Activated T-cell treated with anti-CD3 and anti-CD28 coated beads, Interleukin-2, amount 50 U/mL, for 24 hours (primary cell): Measurements from ENCODE around the gene ZNF282.

Source experiments
- DNase-seq: peaks from one replicate; pipeline ENCODE4 v3.0.0-alpha.2; 2020
- H3K27ac Mint-ChIP-seq: 2 replicates; pipeline ENCODE4 v1.8.0; 2020; ENCODE audit warnings: mild to moderate bottlenecking, mixed read lengths
- H3K27me3 Mint-ChIP-seq: 2 replicates; pipeline ENCODE4 v1.8.0; 2020; ENCODE audit warnings: mixed read lengths
- H3K36me3 Mint-ChIP-seq: 2 replicates; pipeline ENCODE4 v1.8.0; 2020; ENCODE audit warnings: low read depth, mixed read lengths
- H3K4me1 Mint-ChIP-seq: 2 replicates; pipeline ENCODE4 v1.8.0; 2020; ENCODE audit warnings: low read depth, mixed read lengths
- H3K4me3 Mint-ChIP-seq: 2 replicates; pipeline ENCODE4 v1.8.0; 2020; ENCODE audit warnings: mild to moderate bottlenecking, moderate library complexity, mixed read lengths
- H3K9me3 Mint-ChIP-seq: 2 replicates; pipeline ENCODE4 v1.8.0; 2020; ENCODE audit warnings: mixed read lengths

ZNF282 gene

DNA sequence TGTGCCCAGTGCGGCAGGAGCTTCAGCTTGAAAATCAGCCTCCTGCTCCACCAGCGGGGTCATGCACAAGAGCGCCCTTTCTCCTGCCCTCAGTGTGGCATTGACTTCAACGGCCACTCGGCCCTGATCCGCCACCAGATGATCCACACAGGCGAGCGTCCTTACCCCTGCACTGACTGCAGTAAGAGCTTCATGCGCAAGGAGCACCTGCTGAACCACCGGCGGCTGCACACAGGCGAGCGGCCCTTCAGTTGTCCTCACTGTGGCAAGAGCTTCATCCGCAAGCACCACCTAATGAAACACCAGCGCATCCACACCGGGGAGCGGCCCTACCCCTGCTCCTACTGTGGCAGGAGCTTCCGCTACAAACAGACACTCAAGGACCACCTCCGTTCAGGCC, 16.1 kb upstream of the ZNF282 start:
- H3K9me3 Mint-ChIP-seq: no peaks in the 10 kb centered on the region

DNA sequence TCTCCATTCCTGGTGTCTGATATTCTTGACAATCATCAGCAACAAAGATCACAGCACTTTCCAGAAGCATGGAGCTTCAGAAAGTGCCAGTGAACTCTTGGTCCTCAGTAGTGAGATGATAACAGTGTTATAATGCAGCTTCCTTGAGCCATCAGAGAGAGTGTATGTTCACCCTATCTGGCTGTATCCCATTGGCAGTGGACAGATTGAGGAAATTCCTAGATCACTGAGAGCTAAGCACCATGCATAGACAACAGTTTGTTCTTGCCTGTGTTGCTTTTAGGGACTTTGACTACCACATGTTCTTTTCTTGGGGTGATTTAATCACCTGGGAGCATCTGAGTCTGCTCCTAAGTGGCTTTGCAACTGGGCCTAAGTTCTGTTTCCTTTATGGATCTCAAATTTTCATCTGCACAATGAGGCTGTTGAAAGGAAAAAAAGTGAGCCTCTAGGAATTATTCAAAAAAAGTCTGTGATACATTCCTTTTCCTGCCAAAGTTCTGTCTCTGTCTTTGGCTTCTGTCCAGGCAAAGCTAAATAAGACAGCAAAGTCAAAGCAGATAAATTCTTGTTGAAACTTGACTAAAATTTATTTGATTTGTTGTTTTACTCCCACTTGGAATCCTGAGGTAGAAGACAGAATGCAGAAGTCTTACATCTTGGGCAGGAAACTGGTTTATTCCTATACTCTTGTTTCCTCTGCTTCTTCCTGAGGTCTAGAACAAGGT, 14.5 kb upstream of the ZNF282 start:
- peaks cover 81% of the 10 kb centered on the region for H3K36me3 Mint-ChIP-seq
- no peaks in the 10 kb centered on the region for H3K9me3 Mint-ChIP-seq
- no peaks in the 10 kb centered on the region for H3K4me1 Mint-ChIP-seq
- no peaks in the 10 kb centered on the region for H3K27me3 Mint-ChIP-seq
- H3K27ac Mint-ChIP-seq: peak overlapping the region; percentile 41
- no peak for DNase-seq
- H3K4me3 Mint-ChIP-seq: no peak overlapping the region

More for the DNA sequence above, 16.1 kb upstream of the ZNF282 start:
- Mint-ChIP-seq H3K36me3 (peaks cover 94% of the 10 kb centered on the region), H3K4me3 (no peak overlapping the region), H3K27me3 (no peaks in the 10 kb centered on the region), H3K4me1 (no peaks in the 10 kb centered on the region), H3K27ac (peak overlapping the region; percentile 16)
- no peak for DNase-seq

DNA sequence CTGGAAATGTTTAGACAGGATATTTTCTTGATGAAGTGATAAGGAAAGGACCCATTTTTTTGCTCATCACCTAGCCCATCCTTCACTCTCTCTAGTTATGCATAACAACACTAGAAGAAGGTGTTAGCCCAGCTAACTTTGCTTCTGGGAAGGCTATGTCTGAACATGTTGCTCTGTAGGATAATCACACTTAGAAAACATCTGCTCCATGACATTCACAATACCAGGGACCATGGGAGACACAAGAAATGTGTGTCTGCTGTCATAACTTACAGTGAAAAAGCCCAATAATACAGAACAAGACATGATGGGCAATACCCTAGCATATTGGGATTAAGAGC, 13.9 kb upstream of the ZNF282 start:
- Mint-ChIP-seq H3K27ac (peak overlapping the region; percentile 41), H3K27me3 (no peaks in the 10 kb centered on the region), H3K4me1 (no peaks in the 10 kb centered on the region), H3K36me3 (peaks cover 76% of the 10 kb centered on the region), H3K9me3 (no peaks in the 10 kb centered on the region), H3K4me3 (no peak overlapping the region)
- no peak for DNase-seq

DNA sequence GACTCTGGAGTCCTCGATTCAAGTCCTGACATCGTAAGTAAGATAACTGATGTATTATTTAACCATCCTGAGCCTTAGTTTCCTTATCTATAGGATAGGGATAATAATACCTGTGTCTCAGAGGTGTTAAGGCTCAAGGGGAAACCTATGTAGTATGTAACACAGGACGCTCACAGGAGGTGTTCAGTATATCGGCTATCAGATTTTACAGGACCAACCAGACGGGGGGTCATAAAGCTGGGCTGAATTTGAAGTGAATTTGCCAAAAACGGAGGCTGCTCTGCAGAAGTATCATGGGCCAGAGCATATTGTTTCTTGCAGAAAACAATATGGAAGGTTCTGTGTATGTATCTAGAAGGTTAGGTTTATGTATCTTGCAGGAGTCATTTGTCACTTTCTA, 11.1 kb upstream of the ZNF282 start:
- Mint-ChIP-seq H3K4me3 (no peak overlapping the region), H3K36me3 (peaks cover 48% of the 10 kb centered on the region), H3K4me1 (no peaks in the 10 kb centered on the region), H3K27ac (no peak overlapping the region), H3K27me3 (no peaks in the 10 kb centered on the region), H3K9me3 (no peaks in the 10 kb centered on the region)
- no peak for DNase-seq

DNA sequence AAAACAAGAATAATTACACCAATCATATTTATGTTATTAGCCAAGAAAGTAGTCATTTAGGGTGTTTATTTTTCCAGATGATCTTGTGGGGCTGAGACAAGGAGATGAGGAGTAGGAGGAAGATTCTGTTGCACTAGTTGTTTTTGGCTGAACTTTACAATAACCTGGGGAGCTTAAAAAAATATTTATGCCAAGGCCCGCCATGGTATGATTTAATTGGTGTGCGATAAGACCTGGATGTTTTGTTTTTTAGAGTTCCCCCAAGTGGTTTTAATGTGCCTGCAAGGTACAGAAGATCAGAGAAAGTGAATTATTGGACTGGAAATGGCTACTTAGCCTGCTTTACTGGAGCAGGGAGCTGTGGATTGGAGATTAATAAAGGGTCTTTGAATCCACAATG, 7.1 kb upstream of the ZNF282 start:
- Mint-ChIP-seq H3K27ac (no peak overlapping the region), H3K36me3 (peaks cover 10% of the 10 kb centered on the region), H3K4me1 (peaks cover 10% of the 10 kb centered on the region), H3K4me3 (no peak overlapping the region), H3K9me3 (no peaks in the 10 kb centered on the region), H3K27me3 (no peaks in the 10 kb centered on the region)
- DNase-seq: no peak

DNA sequence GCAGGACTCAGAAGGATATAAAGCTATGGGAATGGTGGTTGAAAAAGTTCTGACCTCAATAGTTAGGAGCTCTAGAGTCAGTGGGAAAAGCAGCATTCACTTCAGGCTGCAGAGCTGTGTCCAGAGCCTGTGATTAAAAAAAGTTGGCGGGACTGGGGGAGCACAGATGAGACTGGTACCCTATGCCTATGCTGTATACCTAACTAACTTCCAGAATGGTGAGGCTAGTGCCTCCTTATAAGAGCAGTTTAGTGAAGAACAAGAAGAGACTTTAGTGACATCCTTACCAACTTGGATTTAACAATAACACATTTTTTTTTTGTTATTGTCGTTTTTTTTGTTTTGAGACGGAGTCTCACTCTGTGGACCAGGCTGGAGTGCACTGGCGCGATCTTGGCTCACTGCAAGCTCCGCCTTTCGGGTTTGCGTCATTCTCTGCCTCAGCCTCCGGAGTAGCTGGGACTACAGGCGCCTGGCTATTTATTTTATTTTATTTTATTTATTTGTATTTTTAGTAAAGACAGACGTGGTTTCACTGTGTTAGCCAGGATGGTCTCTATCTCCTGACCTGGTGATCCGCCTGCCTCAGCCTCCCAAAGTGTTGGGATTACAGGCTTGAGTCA, 6.6 kb upstream of the ZNF282 start:
- no peaks in the 10 kb centered on the region for H3K27me3 Mint-ChIP-seq
- peaks cover 5% of the 10 kb centered on the region for H3K36me3 Mint-ChIP-seq
- peaks cover 10% of the 10 kb centered on the region for H3K4me1 Mint-ChIP-seq
- H3K4me3 Mint-ChIP-seq: no peak overlapping the region
- no peak for DNase-seq
- H3K27ac Mint-ChIP-seq: no peak overlapping the region
- H3K9me3 Mint-ChIP-seq: no peaks in the 10 kb centered on the region

DNA sequence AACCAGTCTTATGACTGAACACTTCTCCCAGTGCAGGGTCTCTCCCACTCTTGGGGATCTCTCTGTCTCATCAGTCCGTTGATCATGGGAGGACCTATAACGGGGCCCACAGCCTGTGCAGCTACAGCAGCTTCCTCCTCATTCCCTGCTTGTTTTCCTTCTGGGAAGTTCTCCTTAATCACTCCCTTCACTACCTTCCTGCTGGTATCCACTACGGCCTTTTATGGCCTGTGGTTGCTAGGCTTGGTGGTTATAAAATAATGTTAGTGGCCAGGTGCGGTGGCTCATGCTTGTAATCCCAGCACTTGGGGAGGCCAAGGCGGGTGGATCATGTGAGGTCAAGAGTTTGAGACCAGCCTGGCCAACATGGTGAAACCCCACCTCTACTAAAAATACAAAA, 3.5 kb upstream of the ZNF282 start:
- Mint-ChIP-seq H3K9me3 (no peaks in the 10 kb centered on the region), H3K4me1 (peaks cover 16% of the 10 kb centered on the region), H3K27me3 (no peaks in the 10 kb centered on the region), H3K36me3 (peaks cover 10% of the 10 kb centered on the region), H3K4me3 (peak overlapping the region; percentile 66), H3K27ac (no peak overlapping the region)
- DNase-seq: no peak

DNA sequence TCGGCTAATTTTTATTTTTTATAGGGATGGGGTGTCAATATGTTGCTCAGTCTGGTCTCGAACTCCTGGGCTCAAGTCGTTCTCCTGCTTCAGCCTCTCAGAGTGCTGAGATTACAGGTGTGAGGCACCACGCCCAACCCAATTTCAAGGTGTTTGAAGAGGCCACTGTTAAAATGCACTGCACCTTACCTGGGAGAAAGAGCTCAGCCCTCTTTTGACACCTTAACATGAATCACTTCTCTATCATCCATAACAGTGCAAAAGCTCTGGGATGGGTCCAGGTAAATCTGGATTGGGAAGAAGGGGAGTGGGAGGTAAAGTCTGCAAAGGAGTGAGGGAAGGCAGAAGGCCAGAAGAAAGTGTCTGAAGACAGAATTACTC, 557 bp upstream of the ZNF282 start:
- no peaks in the 10 kb centered on the region for H3K27me3 Mint-ChIP-seq
- no peaks in the 10 kb centered on the region for H3K9me3 Mint-ChIP-seq
- peaks cover 39% of the 10 kb centered on the region for H3K36me3 Mint-ChIP-seq
- H3K27ac Mint-ChIP-seq: peak overlapping the region; percentile 63
- H3K4me1 Mint-ChIP-seq: peaks cover 41% of the 10 kb centered on the region
- DNase-seq: no peak
- H3K4me3 Mint-ChIP-seq: peak overlapping the region; percentile 87

DNA sequence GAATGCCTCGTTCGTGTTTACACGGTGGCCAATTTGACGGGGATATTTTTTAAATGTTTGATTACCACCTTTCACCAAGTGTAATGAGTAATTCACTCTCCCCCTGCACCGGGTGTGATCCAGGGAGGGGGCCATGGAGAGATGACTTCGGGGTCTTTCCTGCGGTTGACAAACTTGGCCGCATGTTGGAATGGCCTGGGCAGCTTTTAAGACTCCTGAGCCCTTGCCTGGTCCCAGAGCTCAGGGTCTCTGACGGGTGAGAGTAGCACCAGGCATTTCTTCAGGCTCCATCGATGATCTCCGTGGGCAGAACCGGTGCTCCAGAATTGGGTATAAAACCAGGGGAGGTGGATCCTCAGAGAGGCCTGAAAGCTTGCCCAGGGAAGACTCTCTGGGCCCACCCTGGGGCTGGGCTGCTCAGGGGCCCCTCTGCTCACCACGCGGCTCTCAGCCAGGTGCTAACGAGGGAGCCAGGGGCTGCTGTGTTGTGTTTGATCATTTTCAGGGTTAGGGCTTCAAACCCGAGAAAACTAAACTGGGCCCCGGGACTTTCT, 882 bp downstream of the ZNF282 start:
- no peaks in the 10 kb centered on the region for H3K27me3 Mint-ChIP-seq
- peaks cover 45% of the 10 kb centered on the region for H3K4me1 Mint-ChIP-seq
- peak overlapping the region; percentile 92 for H3K4me3 Mint-ChIP-seq
- no peaks in the 10 kb centered on the region for H3K9me3 Mint-ChIP-seq
- H3K27ac Mint-ChIP-seq: peak overlapping the region; percentile 97
- peak; percentile 57 for DNase-seq
- peaks cover 52% of the 10 kb centered on the region for H3K36me3 Mint-ChIP-seq

- Mint-ChIP-seq H3K36me3 (peaks cover 58% of the 10 kb centered on the region), H3K4me3 (peak overlapping the region; percentile 92), H3K27me3 (no peaks in the 10 kb centered on the region), H3K4me1 (peaks cover 43% of the 10 kb centered on the region), H3K27ac (peak overlapping the region; percentile 97), H3K9me3 (no peaks in the 10 kb centered on the region)
- DNase-seq: no peak
These were observed 1.4 kb downstream of the ZNF282 start for GRCh38 chr7:149196705-149197171.

- Mint-ChIP-seq H3K4me1 (peaks cover 47% of the 10 kb centered on the region), H3K27me3 (no peaks in the 10 kb centered on the region), H3K27ac (peak overlapping the region; percentile 97), H3K4me3 (peak overlapping the region; percentile 92), H3K9me3 (no peaks in the 10 kb centered on the region), H3K36me3 (peaks cover 67% of the 10 kb centered on the region)
- no peak for DNase-seq
These were observed 2.3 kb downstream of the ZNF282 start for GRCh38 chr7:149197675-149198074.

- Mint-ChIP-seq H3K27me3 (no peaks in the 10 kb centered on the region), H3K36me3 (peaks cover 73% of the 10 kb centered on the region), H3K27ac (peak overlapping the region; percentile 97), H3K4me3 (peak overlapping the region; percentile 92), H3K4me1 (peaks cover 53% of the 10 kb centered on the region), H3K9me3 (no peaks in the 10 kb centered on the region)
- no peak for DNase-seq
These were observed 2.9 kb downstream of the ZNF282 start for GRCh38 chr7:149198161-149198816.

DNA sequence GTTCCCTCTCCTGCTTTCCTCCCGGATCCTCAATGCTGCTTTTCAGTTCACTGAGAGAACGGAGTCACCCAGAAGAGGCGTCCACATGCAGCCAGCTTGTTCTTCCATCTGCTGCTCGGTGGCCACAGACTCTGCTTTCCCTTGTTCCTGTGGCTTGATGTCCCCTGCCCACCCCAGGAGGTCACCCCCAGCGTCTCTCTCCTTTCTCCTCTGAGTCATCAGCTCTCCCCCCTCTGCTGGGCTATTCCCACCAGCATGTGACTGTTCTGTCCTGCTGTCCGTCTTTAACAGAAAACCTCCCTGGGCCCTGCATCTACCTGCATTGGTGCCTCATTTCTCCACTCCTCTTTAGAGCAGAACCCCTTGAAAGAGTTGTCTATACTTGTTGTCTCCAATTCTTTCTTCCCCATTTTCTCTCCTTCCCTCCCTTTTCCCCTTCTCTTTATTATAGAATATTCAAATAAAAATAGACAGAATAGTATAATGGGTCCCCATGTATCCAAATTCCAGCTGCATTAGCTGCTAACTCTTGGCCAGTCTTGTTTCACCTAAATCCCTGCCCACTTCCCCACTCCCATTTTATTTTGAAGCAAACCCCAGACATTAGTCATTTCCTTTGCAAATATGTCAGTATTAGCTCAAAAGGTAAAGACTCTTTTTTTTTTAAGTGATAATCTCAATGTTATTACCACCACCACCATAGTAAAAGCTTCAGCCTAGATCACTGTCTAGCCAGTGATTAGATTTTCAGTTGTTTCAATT, 4.1 kb downstream of the ZNF282 start:
- H3K4me1 Mint-ChIP-seq: peaks cover 64% of the 10 kb centered on the region
- H3K27ac Mint-ChIP-seq: peak overlapping the region; percentile 46
- DNase-seq: no peak
- H3K36me3 Mint-ChIP-seq: peaks cover 84% of the 10 kb centered on the region
- H3K4me3 Mint-ChIP-seq: no peak overlapping the region
- no peaks in the 10 kb centered on the region for H3K9me3 Mint-ChIP-seq
- H3K27me3 Mint-ChIP-seq: no peaks in the 10 kb centered on the region

DNA sequence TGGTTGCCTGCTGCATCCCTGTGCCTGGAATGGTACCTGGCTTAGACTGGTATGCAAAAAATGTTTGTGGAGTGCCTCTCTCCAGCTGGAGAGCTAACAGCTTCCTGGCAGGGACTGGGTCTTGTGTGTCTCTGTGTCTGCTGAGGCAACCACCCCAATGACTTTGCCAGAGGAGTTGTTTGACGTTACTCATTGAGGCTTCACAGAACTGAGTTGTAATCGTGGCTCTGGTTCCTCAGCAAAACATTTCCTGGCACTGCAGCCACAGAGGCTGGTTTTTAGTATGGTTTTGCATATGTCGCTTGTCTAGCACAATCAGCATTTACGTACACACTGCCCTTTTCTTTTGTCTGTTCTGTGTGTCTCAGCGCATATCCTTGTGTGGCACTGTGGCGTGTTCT, 7.5 kb downstream of the ZNF282 start:
- Mint-ChIP-seq H3K36me3 (peaks cover 94% of the 10 kb centered on the region), H3K27me3 (no peaks in the 10 kb centered on the region), H3K4me3 (peak overlapping the region; percentile 36), H3K4me1 (peaks cover 55% of the 10 kb centered on the region), H3K9me3 (no peaks in the 10 kb centered on the region), H3K27ac (peak overlapping the region; percentile 94)
- DNase-seq: no peak
